Measurements from ENCODE around the gene F11. TPM values are rescaled to one million over a fixed set of nuclear protein-coding genes. Genes with fewer than 3 reads are reported as not detected.

The F11 gene
- total and polyA plus RNA-seq, 9 of the 15 experiments (the other 6 are each of a cell fraction or from before 2014, with no cell fraction given): not detected

GRCh38 chr4:186227744-186228513 lies 38.1 kb upstream of the F11 start:
- Histone ChIP-seq H3K36me3 (ENCODE audit: control insufficient read depth, insufficient read depth, low read length) (no peaks in the 10 kb centered on the region), H3K27me3 (ENCODE audit: control insufficient read depth in 2 of 2, insufficient read depth in 2 of 2, low read length in 2 of 2) (0 out of 5 replicates have a peak, but pooled peaks cover 0 to 4% of the 10 kb centered on the region in 2 experiments), H3K9ac (ENCODE audit: insufficient read depth in 1 of 2, low read depth in 2 of 2, low read length in 2 of 2) (no peak overlapping the region), H2AFZ (ENCODE audit: low read depth, low read length) (no peak overlapping the region), H3K4me2 (ENCODE audit: insufficient read depth, low read length) (no peak overlapping the region), H4K20me1 (replicated peaks; ENCODE audit: control insufficient read depth, insufficient read depth, low read length) (no peaks in the 10 kb centered on the region), H3K27ac (ENCODE audit: extremely low read depth, low read depth, low read length) (no peak overlapping the region), H3K4me3 (no peak overlapping the region), H3K9me1 (ENCODE audit: control insufficient read depth, insufficient read depth, low read length) (no peaks in the 10 kb centered on the region), H3K79me2 (ENCODE audit: control insufficient read depth, insufficient read depth, low read length) (no peaks in the 10 kb centered on the region), H3K4me1 (replicated peaks in 1 of 2; ENCODE audit: control insufficient read depth in 2 of 2, insufficient read depth in 2 of 2, low read length in 2 of 2) (no peaks in the 10 kb centered on the region), H3K9me3 (replicated peaks; ENCODE audit: control insufficient read depth, insufficient read depth, low read depth, low read length) (peaks cover 2% of the 10 kb centered on the region; the same call in 1 of the 2 replicates)
- ATAC-seq: no peak
- no peak for TF ChIP-seq MXI1 (IDR thresholded peaks at IDR 0.05; ENCODE audit: low read depth, low read length)
- TF ChIP-seq, protein P1, sequence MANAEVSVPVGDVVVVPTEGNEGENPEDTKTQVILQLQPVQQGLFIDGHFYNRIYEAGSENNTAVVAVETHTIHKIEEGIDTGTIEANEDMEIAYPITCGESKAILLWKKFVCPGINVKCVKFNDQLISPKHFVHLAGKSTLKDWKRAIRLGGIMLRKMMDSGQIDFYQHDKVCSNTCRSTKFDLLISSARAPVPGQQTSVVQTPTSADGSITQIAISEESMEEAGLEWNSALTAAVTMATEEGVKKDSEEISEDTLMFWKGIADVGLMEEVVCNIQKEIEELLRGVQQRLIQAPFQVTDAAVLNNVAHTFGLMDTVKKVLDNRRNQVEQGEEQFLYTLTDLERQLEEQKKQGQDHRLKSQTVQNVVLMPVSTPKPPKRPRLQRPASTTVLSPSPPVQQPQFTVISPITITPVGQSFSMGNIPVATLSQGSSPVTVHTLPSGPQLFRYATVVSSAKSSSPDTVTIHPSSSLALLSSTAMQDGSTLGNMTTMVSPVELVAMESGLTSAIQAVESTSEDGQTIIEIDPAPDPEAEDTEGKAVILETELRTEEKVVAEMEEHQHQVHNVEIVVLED (CRISPR knock-in tag; IDR thresholded peaks at IDR 0.05): no peak
- no peak for TF ChIP-seq EP400 (IDR thresholded peaks at IDR 0.05)
- no peak for TF ChIP-seq TEAD4 (IDR thresholded peaks at IDR 0.05; ENCODE audit: low read length)
- TF ChIP-seq TEAD4 (CRISPR knock-in tag; IDR thresholded peaks at IDR 0.05; ENCODE audit: borderline replicate concordance): no peak
- in situ Hi-C loops (cut with MboI) (no loop called here), intact Hi-C loops (cut with micrococcal nuclease) (no loop called here)
- ChIA-PET POLR2A (no interaction called here), CTCF (ENCODE audit: low intra/inter-chr PET ratio) (no interaction called here)
- no peak for DNase-seq (ENCODE audit: extremely low read depth in 1 of 4, low spot score in 3 of 4)
- FAIRE-seq: no peak
- BruUV-seq (replicated peaks): no TSS peak
- 0% methylated on average over 2 of the region's 2 CpGs for WGBS (ENCODE audit: insufficient coverage, low coverage, missing lambda C conversion rate)
